IMR-90 (cell line): ENCODE data around the gene UBAC1. TPM values are rescaled to one million over a fixed set of nuclear protein-coding genes. Genes with fewer than 3 reads are reported as not detected.

Experiments used
- ATAC-seq: fragments of 200-7000 bp; cut with Tn5 transposase; 2 replicates; pipeline ENCODE4 v1.9.1; 2020; ENCODE audit warnings: low read depth, mild to moderate bottlenecking, moderate library complexity
- BruUV-seq: library from RNA; stranded (reverse); fragments of 400-500 nt; replicated peaks from 2 replicates; lab custom pipeline; 2021; lab: Mats Ljungman, UMichigan
- CTCF ChIA-PET: fragments of 300-600 bp; formaldehyde crosslinking; extraction: SDS; loops from one replicate; lab custom pipeline; 2021; ENCODE audit warnings: antibody characterized with exemption; lab: Yijun Ruan, JAX
- POLR2A ChIA-PET: fragments of 300-600 bp; sonication (Branson Sonifier 250); formaldehyde crosslinking; loops from one replicate; lab custom pipeline; 2022; ENCODE audit warnings: antibody characterized with exemption; ENCODE audit not compliant: unreplicated experiment; lab: Charles Lee
- DNase-seq: peaks from one replicate; pipeline ENCODE4 v3.0.0; 2013
- H2AFZ ChIP-seq: replicated peaks from 2 replicates; pipeline ENCODE3; 2013; ENCODE audit warnings: low read length, mild to moderate bottlenecking; ENCODE audit not compliant: poor library complexity
- H2AK5ac ChIP-seq: 2 replicates; pipeline ENCODE4 v1.6.1; 2013; ENCODE audit warnings: low read depth, low read length, inconsistent platforms
- H2AK9ac ChIP-seq: replicated peaks from 2 replicates; pipeline ENCODE3; 2013; ENCODE audit warnings: mild to moderate bottlenecking, low read depth, low read length, moderate library complexity; ENCODE audit not compliant: poor library complexity
- H2BK120ac ChIP-seq: 2 replicates; pipeline ENCODE4 v1.6.1; 2013; ENCODE audit warnings: low read depth, low read length, inconsistent platforms
- H2BK15ac ChIP-seq: 3 replicates; pipeline ENCODE4 v1.6.1; 2013; ENCODE audit warnings: low read depth, low read length, inconsistent platforms
- H2BK20ac ChIP-seq: 2 replicates; pipeline ENCODE4 v1.6.1; 2013; ENCODE audit warnings: low read depth, mild to moderate bottlenecking, inconsistent platforms, low read length, moderate library complexity
- H2BK5ac ChIP-seq: 2 replicates; pipeline ENCODE4 v1.6.1; 2013; ENCODE audit warnings: mild to moderate bottlenecking, low read depth, low read length, inconsistent platforms; ENCODE audit not compliant: poor library complexity, severe bottlenecking
- H3K14ac ChIP-seq: replicated peaks from 2 replicates; pipeline ENCODE4 v1.6.1; 2013; ENCODE audit warnings: low read depth, low read length, inconsistent platforms
- H3K18ac ChIP-seq: 2 replicates; pipeline ENCODE4 v1.6.1; 2013; ENCODE audit warnings: low read depth, low read length, control low read depth
- H3K23ac ChIP-seq: 2 replicates; pipeline ENCODE4 v1.6.1; 2013; ENCODE audit warnings: low read depth, low read length, inconsistent platforms
- H3K27ac ChIP-seq: 2 replicates; pipeline ENCODE4 v1.5.1; 2013; ENCODE audit warnings: mild to moderate bottlenecking, control low read depth, low read length; ENCODE audit not compliant: insufficient read depth
- H3K27me3 ChIP-seq: 2 replicates; pipeline ENCODE4 v1.6.1; 2013; ENCODE audit warnings: low read length; ENCODE audit not compliant: control insufficient read depth, insufficient read depth
- H3K36me3 ChIP-seq: 2 replicates; pipeline ENCODE4 v1.6.1; 2013; ENCODE audit warnings: low read length, mixed read lengths; ENCODE audit not compliant: control insufficient read depth, insufficient read depth
- H3K4ac ChIP-seq: 2 replicates; pipeline ENCODE4 v1.6.1; 2013; ENCODE audit warnings: low read depth, low read length, inconsistent platforms
- H3K4me1 ChIP-seq: 2 replicates; pipeline ENCODE4 v1.6.1; 2013; ENCODE audit warnings: low read length, mixed read lengths; ENCODE audit not compliant: control insufficient read depth, insufficient read depth
- H3K4me2 ChIP-seq: 2 replicates; pipeline ENCODE4 v1.6.1; 2013; ENCODE audit warnings: low read depth, mild to moderate bottlenecking, control low read depth, low read length, moderate library complexity
- H3K4me3 ChIP-seq: 2 replicates; pipeline ENCODE4 v1.5.1; 2013; ENCODE audit warnings: low read depth, mild to moderate bottlenecking, control low read depth, low read length, moderate library complexity; ENCODE audit not compliant: insufficient read depth
- H3K56ac ChIP-seq: 2 replicates; pipeline ENCODE4 v1.6.1; 2013; ENCODE audit warnings: low read length, inconsistent platforms; ENCODE audit not compliant: insufficient read depth; ENCODE audit errors: extremely low read depth
- H3K79me1 ChIP-seq, 2 experiments: 2 replicates each; pipeline ENCODE4 v1.6.1; 2013; ENCODE audit warnings: low read length in 2 of 2, inconsistent platforms in 1 of 2, low read depth in 1 of 2
- H3K9ac ChIP-seq: 2 replicates; pipeline ENCODE4 v1.6.1; 2013; ENCODE audit warnings: low read depth, low read length, control low read depth
- H3K9me1 ChIP-seq: 2 replicates; pipeline ENCODE4 v1.6.1; 2013; ENCODE audit warnings: low read length, inconsistent platforms; ENCODE audit not compliant: insufficient read depth
- H3K9me3 ChIP-seq: 2 replicates; pipeline ENCODE4 v1.6.1; 2013; ENCODE audit warnings: low read length; ENCODE audit not compliant: control insufficient read depth, insufficient read depth
- H4K20me1 ChIP-seq: 2 replicates; pipeline ENCODE4 v1.6.1; 2013; ENCODE audit warnings: low read length, inconsistent platforms; ENCODE audit not compliant: insufficient read depth
- H4K5ac ChIP-seq: 2 replicates; pipeline ENCODE4 v1.6.1; 2013; ENCODE audit warnings: mild to moderate bottlenecking, low read depth, low read length, control low read depth
- H4K8ac ChIP-seq, 2 experiments: 2 replicates each; pipeline ENCODE4 v1.6.1; 2013; ENCODE audit warnings: low read depth in 2 of 2, low read length in 2 of 2, control low read depth in 1 of 2, inconsistent platforms in 1 of 2
- H4K91ac ChIP-seq: 2 replicates; pipeline ENCODE4 v1.6.1; 2013; ENCODE audit warnings: low read depth, low read length, inconsistent platforms; ENCODE audit not compliant: insufficient read depth
- BHLHE40 ChIP-seq: fragments of 150-350 bp; IDR thresholded peaks from 2 replicates; pipeline ENCODE4 v1.6.1; 2016; ENCODE audit warnings: mild to moderate bottlenecking, low read depth, low read length
- CEBPB ChIP-seq: IDR thresholded peaks from 2 replicates; pipeline ENCODE4 v1.6.1; 2012; ENCODE audit warnings: low read depth, low read length, improper control_type of control experiment
- CHD1 ChIP-seq: IDR thresholded peaks from 2 replicates; pipeline ENCODE4 v1.6.1; 2012; ENCODE audit warnings: low read depth, low read length, improper control_type of control experiment
- CTCF ChIP-seq: conservative IDR thresholded peaks from 2 replicates; pipeline ENCODE4 v1.5.1; 2012; ENCODE audit warnings: mild to moderate bottlenecking, low read depth, low read length, improper control_type of control experiment
- ELK1 ChIP-seq: fragments of 150-350 bp; IDR thresholded peaks from 2 replicates; pipeline ENCODE4 v1.6.1; 2016; ENCODE audit warnings: low read depth, mild to moderate bottlenecking, low read length, moderate library complexity, borderline replicate concordance
- FOS ChIP-seq: fragments of 150-350 bp; IDR thresholded peaks from 2 replicates; pipeline ENCODE4 v1.6.1; 2016; ENCODE audit warnings: low read depth, low read length
- MAFK ChIP-seq: IDR thresholded peaks from 2 replicates; pipeline ENCODE4 v1.6.1; 2012; ENCODE audit warnings: low read depth, low read length, improper control_type of control experiment
- MAZ ChIP-seq: IDR thresholded peaks from 2 replicates; pipeline ENCODE4 v1.6.1; 2012; ENCODE audit warnings: low read depth, mild to moderate bottlenecking, low read length, improper control_type of control experiment, moderate library complexity, borderline replicate concordance
- MXI1 ChIP-seq: IDR thresholded peaks from 2 replicates; pipeline ENCODE4 v1.6.1; 2012; ENCODE audit warnings: low read depth, mild to moderate bottlenecking, low read length, moderate library complexity, borderline replicate concordance
- NFE2L2 ChIP-seq: fragments of 150-350 bp; IDR thresholded peaks from 2 replicates; pipeline ENCODE4 v1.6.1; 2016; ENCODE audit warnings: low read depth, mild to moderate bottlenecking, low read length
- POLR2A ChIP-seq: IDR thresholded peaks from 2 replicates; pipeline ENCODE4 v1.6.1; 2012; ENCODE audit warnings: mild to moderate bottlenecking, low read depth, low read length
- RAD21 ChIP-seq: IDR thresholded peaks from 2 replicates; pipeline ENCODE4 v1.6.1; 2012; ENCODE audit warnings: low read length, improper control_type of control experiment
- RCOR1 ChIP-seq: IDR thresholded peaks from 2 replicates; pipeline ENCODE4 v1.6.1; 2012; ENCODE audit warnings: mild to moderate bottlenecking, low read length, improper control_type of control experiment; ENCODE audit not compliant: insufficient replicate concordance
- RFX5 ChIP-seq: IDR thresholded peaks from 2 replicates; pipeline ENCODE4 v1.8.0; 2012; ENCODE audit warnings: low read depth, mild to moderate bottlenecking, low read length, moderate library complexity
- SMC3 ChIP-seq: fragments of 150-350 bp; IDR thresholded peaks from 2 replicates; pipeline ENCODE4 v1.6.1; 2016; ENCODE audit warnings: low read depth, mild to moderate bottlenecking, antibody characterized with exemption, low read length, moderate library complexity
- USF2 ChIP-seq: fragments of 150-350 bp; IDR thresholded peaks from 2 replicates; pipeline ENCODE4 v1.6.1; 2017; ENCODE audit warnings: mild to moderate bottlenecking, antibody characterized with exemption, low read length, low read depth
- WGBS, 2 experiments: methylation state at CpG; one replicate each; pipeline versions ENCODE4 v1.1.5 to v1.1.7; 2013; ENCODE audit warnings: missing lambda C conversion rate in 2 of 2; ENCODE audit not compliant: insufficient read length in 1 of 2; ENCODE audit errors: extremely low coverage in 2 of 2; 5-methylcytosine and 5-hydroxymethylcytosine counted together
- dilution Hi-C: fragments of 300-500 bp; cut with HindIII; formaldehyde crosslinking; loops from one replicate; pipeline ENCODE4 v1.14.3; 2018; ENCODE audit warnings: low sequenced_read_pairs; ENCODE audit not compliant: unreplicated experiment
- in situ Hi-C: fragments of 300-500 bp; cut with MboI; formaldehyde crosslinking; loops from 3 replicates; pipeline ENCODE4 v1.14.3; 2019; ENCODE audit warnings: low sequenced_read_pairs, inconsistent platforms, mixed read lengths
- intact Hi-C: fragments of 100-400 bp; cut with micrococcal nuclease; formaldehyde crosslinking; loops from 2 replicates; pipeline ENCODE4 v1.10.0; 2022
- polyA plus RNA-seq, 3 experiments: library from polyadenylated mRNA; depleted of rRNA; stranded (reverse); fragments of >200 nt; gene quantifications; 2 replicates each; pipeline ENCODE4 v1.2.3, GENCODE V29; 2012; ENCODE audit warnings: low replicate concordance in 1 of 3
- total RNA-seq: library from RNA; depleted of rRNA; stranded (reverse); fragments of >200 nt; gene quantifications from 2 replicates; pipeline ENCODE4 v1.2.3, GENCODE V29; 2012

The UBAC1 gene
- total and polyA plus RNA-seq, 2 of the 4 experiments (the other 2 are of a cell fraction) = 25.3 to 33.9 TPM

GRCh38 chr9:135974220-135974573 lies 13.0 kb upstream of the UBAC1 start:
- no peak overlapping the region for H4K91ac ChIP-seq
- dilution Hi-C loops (no loop called here), in situ Hi-C loops (no loop called here), intact Hi-C loops (no loop called here)
- no peak overlapping the region for H2BK20ac ChIP-seq
- no peak overlapping the region for H4K8ac ChIP-seq
- TF ChIP-seq CEBPB (no peak), RCOR1 (no peak), MAZ (no peak), BHLHE40 (no peak), POLR2A (no peak), FOS (no peak), MXI1 (no peak), USF2 (no peak), CTCF (no peak), ELK1 (no peak), RAD21 (no peak), CHD1 (no peak), RFX5 (no peak), MAFK (no peak), SMC3 (no peak), NFE2L2 (no peak)
- no peak overlapping the region for H4K5ac ChIP-seq
- no peak overlapping the region for H3K27ac ChIP-seq
- H3K27me3 ChIP-seq = peaks cover 15% of the 10 kb centered on the region
- H3K9me1 ChIP-seq = no peaks in the 10 kb centered on the region
- H3K23ac ChIP-seq = no peak overlapping the region
- no peak overlapping the region for H3K56ac ChIP-seq
- no peak overlapping the region for H2BK15ac ChIP-seq
- H3K4ac ChIP-seq = no peak overlapping the region
- H3K4me2 ChIP-seq = no peak overlapping the region
- no peak overlapping the region for H2BK120ac ChIP-seq
- POLR2A ChIA-PET = no interaction called here
- no peak overlapping the region for H2AFZ ChIP-seq
- no peak for ATAC-seq
- WGBS, 2 experiments = 53% methylated on average over 3 of the region's 10 CpGs; no CpG with 5 or more reads in 1 of the 2 experiments
- H3K9me3 ChIP-seq = no peaks in the 10 kb centered on the region
- no peak for DNase-seq
- H3K36me3 ChIP-seq = no peaks in the 10 kb centered on the region
- BruUV-seq = no TSS peak
- CTCF ChIA-PET = no interaction called here
- H3K14ac ChIP-seq = no peak overlapping the region
- no peak overlapping the region for H2AK9ac ChIP-seq
- H3K79me1 ChIP-seq = no peaks in the 10 kb centered on the region
- H4K20me1 ChIP-seq = peaks cover 3% of the 10 kb centered on the region; the same call in 1 of the 2 replicates
- H3K18ac ChIP-seq = no peak overlapping the region
- peaks cover 8% of the 10 kb centered on the region; the same call in 1 of the 2 replicates for H3K4me1 ChIP-seq
- H2AK5ac ChIP-seq = no peak overlapping the region
- no peak overlapping the region for H2BK5ac ChIP-seq
- H3K9ac ChIP-seq = no peak overlapping the region
- no peak overlapping the region for H3K4me3 ChIP-seq
